ENCODE data around the gene RGS7. TPM values are rescaled to one million over a fixed set of nuclear protein-coding genes. Genes with fewer than 3 reads are reported as not detected.

RGS7 gene
- total RNA-seq, 1 experiment from 2014 or later: 1.5 TPM

DNA sequence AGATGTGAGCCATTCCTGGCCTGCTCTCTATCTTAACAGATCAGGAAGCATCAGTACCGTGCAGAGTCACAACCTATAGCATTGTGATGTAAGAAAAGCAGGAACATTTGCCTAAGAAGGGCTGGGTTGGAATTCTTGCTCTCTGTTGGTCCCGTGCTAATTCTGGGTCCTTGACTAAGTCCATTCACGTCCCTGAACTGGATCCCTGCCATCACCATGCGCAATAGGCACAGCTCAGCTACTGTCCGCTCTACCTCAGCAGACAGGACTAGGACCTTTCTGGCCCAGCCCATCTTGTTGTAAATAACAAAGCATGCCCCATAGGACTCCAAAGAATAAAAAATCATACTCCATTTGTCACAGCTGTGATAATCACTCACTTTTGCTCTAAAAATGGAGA lies 175.0 kb downstream of the RGS7 start:
- no peak for TF ChIP-seq CTCF (conservative IDR thresholded peaks at IDR 0.05)
- Histone ChIP-seq H2BK20ac (ENCODE audit: low read depth, low read length, poor library complexity, severe bottlenecking) (no peak overlapping the region), H3K79me1 (ENCODE audit: insufficient read depth, low read depth, low read length, poor library complexity, severe bottlenecking) (no peaks in the 10 kb centered on the region), H2BK15ac (ENCODE audit: low read depth, low read length) (no peak overlapping the region), H3K23ac (ENCODE audit: insufficient read length, low read depth, low read length) (no peak overlapping the region), H4K5ac (ENCODE audit: insufficient read length, low read depth, low read length) (no peak overlapping the region), H3K18ac (ENCODE audit: insufficient read length, low read depth, low read length) (no peak overlapping the region), H3K9ac (ENCODE audit: extremely low read depth, insufficient read length, low read length) (no peak overlapping the region), H2AFZ (ENCODE audit: low read length) (no peak overlapping the region), H2BK120ac (ENCODE audit: low read depth, low read length, poor library complexity, severe bottlenecking) (no peak overlapping the region), H3K56ac (ENCODE audit: insufficient read length, low read depth, low read length) (no peak overlapping the region), H3T11ph (ENCODE audit: low read length) (no peak overlapping the region), H2BK5ac (ENCODE audit: insufficient read length, low read length) (no peak overlapping the region), H3K79me2 (ENCODE audit: insufficient read depth, low read length) (no peaks in the 10 kb centered on the region), H3K4ac (ENCODE audit: low read depth, low read length) (no peak overlapping the region), H3K27me3 (ENCODE audit: insufficient read depth, low read length) (no peaks in the 10 kb centered on the region), H4K91ac (ENCODE audit: insufficient read length, low read depth, low read length) (no peak overlapping the region), H3K4me1 (ENCODE audit: insufficient read depth, low read length) (no peaks in the 10 kb centered on the region), H3K14ac (ENCODE audit: insufficient read depth, low read length) (no peak overlapping the region), H3K4me2 (ENCODE audit: insufficient read depth, insufficient read length, low read length) (no peak overlapping the region), H2BK12ac (ENCODE audit: insufficient read length, low read depth, low read length) (no peak overlapping the region), H4K20me1 (ENCODE audit: control insufficient read depth, insufficient read depth, insufficient read length) (no peaks in the 10 kb centered on the region), H3K23me2 (ENCODE audit: insufficient read length, low read depth, low read length, poor library complexity, severe bottlenecking) (no peaks in the 10 kb centered on the region), H4K8ac (replicated peaks; ENCODE audit: insufficient read length, low read depth, low read length) (no peak overlapping the region), H3K27ac (ENCODE audit: insufficient read length, low read depth, low read length) (no peak overlapping the region), H3K9me3 (ENCODE audit: control insufficient read depth, low read depth, low read length) (no peaks in the 10 kb centered on the region), H2AK5ac (ENCODE audit: insufficient read length, low read length) (no peak overlapping the region)
- DNase-seq: no peak
- no peaks in the 10 kb centered on the region for H3K36me3 Mint-ChIP-seq (ENCODE audit: insufficient read depth in 1 of 3, low read depth in 3 of 3)
- H3K4me3 Mint-ChIP-seq: no peak overlapping the region
- H3K4me1 Mint-ChIP-seq: peaks cover 4 to 5% of the 10 kb centered on the region in 2 experiments; a peak in 3 of 4 replicates
- H3K9me3 Mint-ChIP-seq: no peaks in the 10 kb centered on the region
- H3K27me3 Mint-ChIP-seq (ENCODE audit: low read depth): no peaks in the 10 kb centered on the region; the same call in 1 of the 2 replicates
- H3K27ac Mint-ChIP-seq: no peak overlapping the region
- WGBS (ENCODE audit: extremely low coverage, insufficient read length, low lambda C conversion rate): no CpG with 5 or more reads among the region's 5 CpGs
